BLaER1 (cell line): Measurements from ENCODE around the gene TBL1XR1.

Experiments used
- H3K27ac ChIP-seq: shearing (Covaris generic); formaldehyde crosslinking; 2 replicates; pipeline ENCODE4 v1.8.1; 2022
- H3K27me3 ChIP-seq: shearing (Covaris generic); formaldehyde crosslinking; 2 replicates; pipeline ENCODE4 v1.8.1; 2022
- H3K36me3 ChIP-seq: shearing (Covaris generic); formaldehyde crosslinking; 2 replicates; pipeline ENCODE4 v1.8.1; 2022
- H3K4me1 ChIP-seq: shearing (Covaris generic); formaldehyde crosslinking; 2 replicates; pipeline ENCODE4 v1.8.1; 2022
- H3K4me2 ChIP-seq: shearing (Covaris generic); formaldehyde crosslinking; 2 replicates; pipeline ENCODE4 v1.8.1; 2022
- H3K4me3 ChIP-seq: shearing (Covaris generic); formaldehyde crosslinking; 2 replicates; pipeline ENCODE4 v1.8.1; 2022
- H3K9ac ChIP-seq: shearing (Covaris generic); formaldehyde crosslinking; 2 replicates; pipeline ENCODE4 v1.8.1; 2022
- H3K9me3 ChIP-seq: shearing (Covaris generic); formaldehyde crosslinking; 2 replicates; pipeline ENCODE4 v1.8.1; 2022
- H4K20me1 ChIP-seq: shearing (Covaris generic); formaldehyde crosslinking; 2 replicates; pipeline ENCODE4 v1.8.1; 2022
- Cebpa-rat ChIP-seq: shearing (Covaris generic); IDR thresholded peaks from 2 replicates; pipeline ENCODE4 v1.8.1; 2022

The TBL1XR1 gene

DNA sequence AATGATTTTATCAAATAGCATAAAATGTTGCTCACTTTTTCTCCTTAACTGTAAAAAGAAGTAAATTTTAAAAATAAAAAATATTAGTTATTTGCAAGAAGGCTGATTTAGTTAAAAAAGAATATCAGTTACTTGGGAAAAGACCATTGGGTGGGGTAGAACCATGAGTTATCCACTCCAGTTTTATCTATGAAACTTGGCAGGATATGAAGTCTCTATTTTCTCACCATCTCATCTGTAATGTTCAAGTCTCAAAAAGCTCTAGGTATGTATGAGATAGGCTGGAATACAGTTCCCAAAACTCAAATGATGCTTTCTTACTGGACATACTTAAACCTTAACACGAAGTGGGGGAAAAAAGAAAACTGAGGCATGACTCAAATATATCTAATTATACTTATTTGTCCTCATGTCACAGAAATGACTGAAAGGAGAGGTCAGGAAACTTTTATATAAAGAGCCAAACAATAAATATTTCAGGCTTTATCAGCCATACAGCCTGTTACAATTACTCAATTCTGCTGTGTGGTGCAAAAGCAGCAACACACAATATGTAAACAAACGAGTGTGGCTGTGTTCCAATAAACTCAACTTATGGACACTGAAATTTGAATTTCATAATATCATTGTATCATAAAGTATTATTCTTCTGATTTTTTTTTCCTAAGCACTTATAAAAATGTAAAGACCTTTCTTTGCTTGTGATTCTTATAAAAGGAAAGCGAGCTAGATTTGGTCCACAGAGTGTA lies 131.8 kb downstream of the TBL1XR1 start:
- no peak for TF ChIP-seq Cebpa-rat
- Histone ChIP-seq H3K9me3 (no peaks in the 10 kb centered on the region), H3K27me3 (no peaks in the 10 kb centered on the region), H3K4me2 (no peak overlapping the region), H3K4me1 (peaks cover 28% of the 10 kb centered on the region), H3K36me3 (peaks cover 63% of the 10 kb centered on the region), H3K4me3 (no peak overlapping the region), H4K20me1 (peaks cover 100% of the 10 kb centered on the region), H3K27ac (no peak overlapping the region), H3K9ac (no peak overlapping the region)

DNA sequence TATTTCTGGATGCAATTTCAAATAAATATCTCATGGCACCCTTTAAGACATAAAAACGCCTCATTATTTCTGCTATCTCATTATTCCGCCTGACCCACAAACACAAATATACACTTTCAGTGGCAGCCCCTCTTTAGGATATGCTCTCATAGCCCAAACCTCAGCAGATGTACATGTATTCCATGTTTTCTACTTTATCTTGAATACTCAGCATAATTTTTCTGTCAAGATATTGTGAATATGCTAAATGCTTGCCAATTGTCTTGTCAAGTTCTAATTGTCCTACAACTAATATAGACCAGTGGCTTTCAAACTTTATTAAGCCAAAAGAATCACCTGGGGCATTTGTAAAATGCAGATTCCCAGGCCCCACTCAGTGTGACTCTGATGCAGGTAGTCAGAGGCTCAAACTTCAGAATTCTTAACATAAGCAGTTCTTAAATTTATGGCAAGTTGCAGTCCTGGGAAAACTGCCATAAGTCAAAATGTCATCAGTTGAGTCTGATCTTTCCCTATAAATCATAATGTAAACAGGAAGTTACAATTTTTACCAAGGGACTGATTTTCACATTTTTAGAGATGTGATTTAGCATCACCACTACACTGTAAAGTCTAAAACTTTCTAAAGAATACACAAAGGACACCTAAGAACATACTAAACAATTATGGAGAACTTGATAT lies 135.1 kb downstream of the TBL1XR1 start:
- Histone ChIP-seq H4K20me1 (peaks cover 100% of the 10 kb centered on the region), H3K27ac (no peak overlapping the region), H3K27me3 (no peaks in the 10 kb centered on the region), H3K9me3 (no peaks in the 10 kb centered on the region), H3K9ac (no peak overlapping the region), H3K4me1 (peaks cover 29% of the 10 kb centered on the region), H3K4me3 (no peak overlapping the region), H3K4me2 (no peak overlapping the region), H3K36me3 (peaks cover 57% of the 10 kb centered on the region)
- no peak for TF ChIP-seq Cebpa-rat

- no peak overlapping the region for H3K27ac ChIP-seq
- H3K4me3 ChIP-seq: no peak overlapping the region
- peaks cover 65% of the 10 kb centered on the region for H3K36me3 ChIP-seq
- no peaks in the 10 kb centered on the region for H3K27me3 ChIP-seq
- H3K4me2 ChIP-seq: no peak overlapping the region
- H3K9ac ChIP-seq: no peak overlapping the region
- H3K9me3 ChIP-seq: no peaks in the 10 kb centered on the region
- H3K4me1 ChIP-seq: peaks cover 36% of the 10 kb centered on the region
- TF ChIP-seq Cebpa-rat: no peak
- peaks cover 100% of the 10 kb centered on the region for H4K20me1 ChIP-seq
Observed at GRCh38 chr3:177061369-177061768, 135.9 kb downstream of the TBL1XR1 start.

DNA sequence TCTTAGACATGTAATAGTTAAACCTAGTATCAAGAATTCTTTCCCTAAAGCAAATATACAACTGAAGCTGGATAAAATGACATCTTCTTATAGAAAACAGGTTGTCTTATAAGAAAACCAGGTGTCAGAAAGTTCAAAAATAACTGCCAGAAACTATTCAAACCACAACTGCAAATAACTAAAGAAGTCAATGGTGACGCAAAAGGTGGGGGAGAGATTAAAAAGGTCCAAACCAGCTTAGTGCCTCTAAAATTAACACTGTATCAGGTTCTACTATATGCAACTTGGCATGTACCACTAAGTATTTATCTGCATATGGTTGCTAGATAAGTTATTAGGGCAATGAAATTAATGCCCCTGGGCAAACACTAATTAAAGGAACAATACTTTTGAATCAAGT lies 136.8 kb downstream of the TBL1XR1 start:
- peaks cover 41% of the 10 kb centered on the region for H3K4me1 ChIP-seq
- no peak overlapping the region for H3K4me2 ChIP-seq
- TF ChIP-seq Cebpa-rat: no peak
- H3K9ac ChIP-seq: no peak overlapping the region
- no peak overlapping the region for H3K4me3 ChIP-seq
- H3K9me3 ChIP-seq: no peaks in the 10 kb centered on the region
- no peaks in the 10 kb centered on the region for H3K27me3 ChIP-seq
- peaks cover 100% of the 10 kb centered on the region for H4K20me1 ChIP-seq
- peaks cover 69% of the 10 kb centered on the region for H3K36me3 ChIP-seq
- no peak overlapping the region for H3K27ac ChIP-seq

- no peak overlapping the region for H3K4me3 ChIP-seq
- H3K27me3 ChIP-seq: no peaks in the 10 kb centered on the region
- no peak overlapping the region for H3K9ac ChIP-seq
- no peak for TF ChIP-seq Cebpa-rat
- H4K20me1 ChIP-seq: peaks cover 98% of the 10 kb centered on the region
- peaks cover 65% of the 10 kb centered on the region for H3K36me3 ChIP-seq
- H3K4me2 ChIP-seq: no peak overlapping the region; the same call in 1 of the 2 replicates
- H3K4me1 ChIP-seq: peaks cover 41% of the 10 kb centered on the region
- no peak overlapping the region for H3K27ac ChIP-seq
- no peaks in the 10 kb centered on the region for H3K9me3 ChIP-seq
Observed at GRCh38 chr3:177058648-177059047, 138.6 kb downstream of the TBL1XR1 start.

DNA sequence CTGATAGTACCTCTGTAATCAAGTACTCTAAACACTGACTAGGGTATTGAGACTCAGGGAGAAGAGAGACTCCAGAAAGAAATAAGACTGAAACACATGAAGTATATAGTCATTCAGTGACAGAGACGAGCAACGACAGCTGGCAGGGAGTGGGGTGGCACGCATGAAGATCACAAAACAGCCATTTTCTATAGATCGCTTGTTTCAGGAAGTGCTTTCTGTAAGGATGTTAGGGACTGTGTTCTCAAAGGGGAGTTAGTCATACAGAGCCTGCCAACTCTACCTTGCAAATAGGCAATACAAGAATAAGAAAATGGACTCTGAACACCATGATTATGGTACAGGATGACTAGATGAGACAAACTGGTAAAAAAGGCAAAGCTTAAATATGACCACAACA lies 139.5 kb downstream of the TBL1XR1 start:
- no peak overlapping the region for H3K4me3 ChIP-seq
- H3K27me3 ChIP-seq: no peaks in the 10 kb centered on the region
- H3K36me3 ChIP-seq: peaks cover 66% of the 10 kb centered on the region
- H3K9ac ChIP-seq: no peak overlapping the region
- H4K20me1 ChIP-seq: peaks cover 98% of the 10 kb centered on the region
- H3K4me2 ChIP-seq: peak overlapping the region; percentile 29
- H3K9me3 ChIP-seq: no peaks in the 10 kb centered on the region
- peaks cover 47% of the 10 kb centered on the region for H3K4me1 ChIP-seq
- TF ChIP-seq Cebpa-rat: no peak
- no peak overlapping the region for H3K27ac ChIP-seq

- no peak overlapping the region for H3K4me3 ChIP-seq
- H3K9ac ChIP-seq: no peak overlapping the region
- peaks cover 56% of the 10 kb centered on the region for H3K4me1 ChIP-seq
- peaks cover 66% of the 10 kb centered on the region for H3K36me3 ChIP-seq
- H3K27ac ChIP-seq: no peak overlapping the region
- H4K20me1 ChIP-seq: peaks cover 98% of the 10 kb centered on the region
- H3K27me3 ChIP-seq: no peaks in the 10 kb centered on the region
- TF ChIP-seq Cebpa-rat: no peak
- no peak overlapping the region for H3K4me2 ChIP-seq
- H3K9me3 ChIP-seq: no peaks in the 10 kb centered on the region
Observed at GRCh38 chr3:177056927-177057326, 140.4 kb downstream of the TBL1XR1 start.

DNA sequence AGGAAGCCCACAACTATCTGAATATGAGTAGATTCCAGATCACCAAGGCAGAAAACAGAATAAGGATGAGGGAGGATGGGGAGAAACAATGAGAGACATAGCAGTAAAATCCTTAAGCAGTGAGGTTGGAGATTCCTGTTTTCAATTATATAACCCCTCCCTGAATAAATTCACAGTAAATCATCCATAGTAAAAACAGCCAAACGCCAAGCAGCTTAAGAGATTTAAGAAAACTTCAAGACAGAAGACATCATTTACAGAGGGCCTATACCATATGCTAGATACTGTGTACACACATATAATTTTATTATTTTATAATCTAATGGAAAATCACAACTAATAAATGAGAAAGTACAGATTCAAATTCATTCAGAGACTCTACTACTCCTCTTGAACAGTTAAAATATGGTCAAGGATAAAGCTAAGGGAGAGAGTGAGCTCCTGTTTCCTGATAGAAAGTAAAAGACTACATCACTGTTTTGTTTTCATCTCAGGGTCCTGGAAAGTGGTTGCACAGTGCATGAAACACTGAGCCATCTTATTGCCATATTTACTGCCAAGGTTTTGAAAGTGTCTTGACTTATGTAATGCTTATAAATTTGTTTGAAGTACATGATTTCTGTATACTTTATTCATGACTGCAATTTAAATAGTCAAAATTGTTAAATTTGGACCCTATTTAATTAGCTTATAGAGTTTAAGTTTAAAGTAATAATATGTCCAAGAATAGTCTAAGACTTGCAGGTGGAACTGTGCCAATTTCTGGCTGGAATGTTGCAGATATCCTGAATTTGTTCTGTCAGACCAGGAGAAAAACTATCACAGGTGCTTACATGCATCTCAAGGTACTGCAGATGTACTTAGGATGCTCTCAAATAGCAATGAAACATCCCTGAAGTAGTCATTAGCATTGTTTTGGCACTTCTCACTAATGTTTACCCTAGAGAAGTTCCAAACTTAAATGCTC lies 141.4 kb downstream of the TBL1XR1 start:
- H4K20me1 ChIP-seq: peaks cover 98% of the 10 kb centered on the region
- peaks cover 66% of the 10 kb centered on the region for H3K36me3 ChIP-seq
- no peak for TF ChIP-seq Cebpa-rat
- no peak overlapping the region for H3K4me2 ChIP-seq
- H3K9ac ChIP-seq: no peak overlapping the region
- H3K27ac ChIP-seq: no peak overlapping the region
- peaks cover 66% of the 10 kb centered on the region for H3K4me1 ChIP-seq
- no peaks in the 10 kb centered on the region for H3K9me3 ChIP-seq
- H3K4me3 ChIP-seq: no peak overlapping the region
- no peaks in the 10 kb centered on the region for H3K27me3 ChIP-seq

DNA sequence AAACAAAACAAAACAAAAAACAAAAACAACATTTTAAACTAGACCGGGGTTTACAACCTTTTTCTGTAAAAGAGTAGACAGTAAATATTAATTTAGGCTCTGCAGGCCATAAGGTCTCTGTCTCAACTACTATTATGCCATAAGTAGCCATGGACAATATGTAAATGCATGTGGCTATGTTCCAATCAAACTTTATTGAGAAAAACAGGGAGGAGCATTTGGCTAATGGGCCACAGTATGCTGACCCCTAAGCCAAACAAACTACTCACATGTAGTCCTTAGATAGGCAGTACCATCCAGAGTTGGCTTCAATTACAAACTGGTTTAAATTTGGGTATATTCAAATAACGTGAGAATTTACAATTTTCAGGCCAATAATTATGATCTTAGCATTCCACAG lies 144.2 kb downstream of the TBL1XR1 start:
- no peak overlapping the region for H3K27ac ChIP-seq
- H3K9ac ChIP-seq: peak overlapping the region; percentile 52; the same call in 1 of the 2 replicates
- no peak overlapping the region for H3K4me3 ChIP-seq

More for the DNA sequence above, 144.2 kb downstream of the TBL1XR1 start:
- H4K20me1 ChIP-seq: peaks cover 77% of the 10 kb centered on the region
- peaks cover 46% of the 10 kb centered on the region for H3K4me1 ChIP-seq
- no peaks in the 10 kb centered on the region for H3K9me3 ChIP-seq
- TF ChIP-seq Cebpa-rat: no peak
- 0 out of 2 replicates have a peak overlapping the region, but pooled peaks have one; percentile 12 for H3K4me2 ChIP-seq
- no peaks in the 10 kb centered on the region for H3K27me3 ChIP-seq
- peaks cover 75% of the 10 kb centered on the region for H3K36me3 ChIP-seq
